Stomach (tissue), 4 donors: Measurements from ENCODE around the gene DIDO1.

Experiments used
- CTCF ChIP-seq, 7 experiments: fragments of 450-650 bp in 4 of 7; fragments of 200-600 bp in 3 of 7; sonication (generic) in 3 of 7; IDR thresholded peaks; one replicate each; pipeline ENCODE4 v1.5.1; 2016 to 2019; ENCODE audit warnings: antibody characterized with exemption in 7 of 7, control low read depth in 2 of 7, mild to moderate bottlenecking in 1 of 7
- POLR2AphosphoS5 ChIP-seq, 3 donors: sonication (generic); formaldehyde crosslinking; IDR thresholded peaks; one replicate each; pipeline ENCODE4 v1.6.1; 2016; ENCODE audit warnings: antibody characterized with exemption in 3 of 3

DNA sequence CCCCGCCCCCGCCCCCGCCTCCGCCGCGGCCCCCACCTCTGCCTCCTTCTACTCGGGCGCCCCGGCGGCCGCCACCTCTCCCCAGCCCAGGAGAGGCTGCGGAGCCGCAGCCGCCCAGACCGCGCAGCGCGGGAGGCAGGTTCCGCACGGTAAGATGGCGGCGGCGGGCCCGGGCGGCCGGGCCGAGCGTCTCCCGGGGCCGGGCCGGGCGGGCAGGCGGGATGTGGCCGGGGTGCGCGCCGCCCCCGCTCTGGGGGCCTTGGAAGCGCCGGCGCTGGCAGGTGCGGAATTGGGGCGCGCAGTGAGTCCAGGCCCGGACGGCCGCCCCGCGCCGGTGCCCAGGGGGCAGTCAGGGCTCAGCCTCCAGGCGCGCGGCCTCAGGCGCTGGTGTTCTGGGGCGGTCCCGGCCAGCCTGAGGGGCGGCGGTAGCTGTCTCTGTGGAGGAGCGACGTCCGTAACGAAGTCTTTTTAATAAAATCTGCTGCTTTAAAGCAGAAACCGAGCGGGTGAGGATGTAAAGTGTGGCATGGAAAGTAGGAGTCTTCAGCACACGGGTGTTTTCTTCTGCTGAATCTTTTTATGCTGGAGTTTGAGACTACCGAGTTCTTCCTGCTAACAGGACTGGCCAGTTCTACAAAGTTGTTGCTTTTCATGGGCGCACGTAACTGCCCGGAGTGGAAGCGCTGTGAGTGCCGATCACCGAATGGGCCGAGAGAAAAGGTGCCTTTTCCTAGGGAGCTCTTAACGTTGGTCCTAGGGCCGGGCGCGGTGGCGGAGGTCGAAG is 12.0 kb upstream of the DIDO1 start, which contains the start of gene GID8:
- TF ChIP-seq CTCF (IDR thresholded peaks at IDR 0.05) (no peak), POLR2AphosphoS5 (IDR thresholded peaks at IDR 0.05) (no peak)
